Hepatic stellate cell (primary cell): ENCODE results near the gene B3GALNT2.
A peak's percentile ranks its signal among the peaks of the same experiment; 100 is the strongest.
"Not testable (repeated sequence)": the region's sequence is repeated elsewhere in the genome, so short reads cannot be mapped to it uniquely, and the experiment has no call there.

Source experiments
- DNase-seq: peaks from one replicate; pipeline ENCODE4 v3.0.0; 2011; ENCODE audit warnings: low spot score

B3GALNT2 gene

GRCh38 chr1:235503403-235504121 lies 690 bp downstream of the B3GALNT2 start:
- DNase-seq: peak; percentile 31

GRCh38 chr1:235502601-235503402 lies 1.4 kb downstream of the B3GALNT2 start:
- peak; percentile 19 for DNase-seq

- DNase-seq: no peak
Measured at GRCh38 chr1:235500971-235501540, 3.2 kb downstream of the B3GALNT2 start.

- no peak for DNase-seq
Measured at GRCh38 chr1:235495551-235495950, 8.7 kb downstream of the B3GALNT2 start.

- no peak for DNase-seq
Measured at GRCh38 chr1:235495030-235495429, 9.2 kb downstream of the B3GALNT2 start.

GRCh38 chr1:235494531-235494930 lies 9.7 kb downstream of the B3GALNT2 start:
- no peak for DNase-seq

- no peak for DNase-seq
Measured at GRCh38 chr1:235491644-235492043, 12.6 kb downstream of the B3GALNT2 start.

- no peak for DNase-seq
Measured at GRCh38 chr1:235486321-235486720, 17.9 kb downstream of the B3GALNT2 start.

- DNase-seq: no peak
Measured at GRCh38 chr1:235485558-235485957, 18.7 kb downstream of the B3GALNT2 start.

GRCh38 chr1:235483090-235483489 lies 21.2 kb downstream of the B3GALNT2 start:
- DNase-seq: no peak

- DNase-seq: no peak
Measured at GRCh38 chr1:235473806-235474205, 30.4 kb downstream of the B3GALNT2 start.

- no peak for DNase-seq
Measured at GRCh38 chr1:235470741-235471439, 33.4 kb downstream of the B3GALNT2 start.

- DNase-seq: not testable (repeated sequence)
Measured at GRCh38 chr1:235469897-235470296, 34.4 kb downstream of the B3GALNT2 start.

GRCh38 chr1:235468970-235469369 lies 35.3 kb downstream of the B3GALNT2 start:
- peak; percentile 16 for DNase-seq

GRCh38 chr1:235468004-235468403 lies 36.2 kb downstream of the B3GALNT2 start:
- no peak for DNase-seq

- no peak for DNase-seq
Measured at GRCh38 chr1:235465066-235465465, 39.2 kb downstream of the B3GALNT2 start.

- not testable (repeated sequence) for DNase-seq
Measured at GRCh38 chr1:235462832-235463231, 41.4 kb downstream of the B3GALNT2 start.

GRCh38 chr1:235461954-235462353 lies 42.3 kb downstream of the B3GALNT2 start:
- DNase-seq: no peak

- DNase-seq: no peak
Measured at GRCh38 chr1:235460770-235461169, 43.5 kb downstream of the B3GALNT2 start.

- not testable (repeated sequence) for DNase-seq
Measured at GRCh38 chr1:235457856-235458255, 46.4 kb downstream of the B3GALNT2 start.

- no peak for DNase-seq
Measured at GRCh38 chr1:235455823-235456222, 48.4 kb downstream of the B3GALNT2 start.

- DNase-seq: no peak
Measured at GRCh38 chr1:235455097-235455496, 49.2 kb downstream of the B3GALNT2 start.
